ENCODE results near the gene RNF223.
"Not testable (repeated sequence)": the region's sequence is repeated elsewhere in the genome, so short reads cannot be mapped to it uniquely, and the experiment has no call there.

DNA sequence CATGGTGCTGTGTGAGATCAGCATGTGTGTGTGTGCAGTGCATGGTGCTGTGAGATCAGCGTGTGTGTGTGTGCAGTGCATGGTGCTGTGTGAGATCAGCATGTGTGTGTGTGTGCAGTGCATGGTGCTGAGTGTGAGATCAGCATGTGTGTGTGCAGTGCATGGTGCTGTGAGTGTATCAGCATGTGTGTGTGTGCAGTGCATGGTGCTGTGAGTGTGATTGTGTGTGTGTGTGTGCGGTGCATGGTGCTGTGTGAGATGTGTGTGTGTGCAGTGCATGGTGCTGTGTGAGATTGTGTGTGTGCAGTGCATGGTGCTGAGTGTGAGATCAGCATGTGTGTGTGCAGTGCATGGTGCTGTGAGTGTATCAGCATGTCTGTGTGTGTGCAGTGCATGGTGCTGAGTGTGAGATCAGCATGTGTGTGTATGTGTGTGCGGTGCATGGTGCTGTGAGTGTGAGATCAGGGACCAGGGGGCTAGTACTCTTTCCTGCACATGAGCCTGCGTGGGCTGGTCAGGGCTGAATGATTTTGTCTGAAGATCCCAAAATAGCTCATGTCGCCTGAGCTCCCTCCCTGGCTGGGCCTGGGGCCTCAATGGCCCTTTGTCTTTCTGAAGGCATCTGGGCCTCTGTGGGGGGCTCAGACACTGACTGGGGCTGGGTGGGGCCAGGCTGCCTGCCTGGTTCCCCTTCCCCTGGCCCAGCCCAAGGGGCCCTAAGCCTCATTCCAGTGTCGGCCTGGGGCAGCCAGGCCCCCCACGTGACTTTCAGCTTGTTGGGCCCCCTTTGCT is 43.0 kb downstream of the RNF223 start:
- TF ChIP-seq, protein P1, sequence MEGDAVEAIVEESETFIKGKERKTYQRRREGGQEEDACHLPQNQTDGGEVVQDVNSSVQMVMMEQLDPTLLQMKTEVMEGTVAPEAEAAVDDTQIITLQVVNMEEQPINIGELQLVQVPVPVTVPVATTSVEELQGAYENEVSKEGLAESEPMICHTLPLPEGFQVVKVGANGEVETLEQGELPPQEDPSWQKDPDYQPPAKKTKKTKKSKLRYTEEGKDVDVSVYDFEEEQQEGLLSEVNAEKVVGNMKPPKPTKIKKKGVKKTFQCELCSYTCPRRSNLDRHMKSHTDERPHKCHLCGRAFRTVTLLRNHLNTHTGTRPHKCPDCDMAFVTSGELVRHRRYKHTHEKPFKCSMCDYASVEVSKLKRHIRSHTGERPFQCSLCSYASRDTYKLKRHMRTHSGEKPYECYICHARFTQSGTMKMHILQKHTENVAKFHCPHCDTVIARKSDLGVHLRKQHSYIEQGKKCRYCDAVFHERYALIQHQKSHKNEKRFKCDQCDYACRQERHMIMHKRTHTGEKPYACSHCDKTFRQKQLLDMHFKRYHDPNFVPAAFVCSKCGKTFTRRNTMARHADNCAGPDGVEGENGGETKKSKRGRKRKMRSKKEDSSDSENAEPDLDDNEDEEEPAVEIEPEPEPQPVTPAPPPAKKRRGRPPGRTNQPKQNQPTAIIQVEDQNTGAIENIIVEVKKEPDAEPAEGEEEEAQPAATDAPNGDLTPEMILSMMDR (IDR thresholded peaks at IDR 0.05): not testable (repeated sequence)
- TF ChIP-seq POLR2A (IDR thresholded peaks at IDR 0.05): not testable (repeated sequence)
